Suppressor macrophage treated with lipopolysaccharide for 1 hour (primary cell): ENCODE data around the gene CKAP2L.
"Not testable (repeated sequence)": the region's sequence is repeated elsewhere in the genome, so short reads cannot be mapped to it uniquely, and the experiment has no call there.

ENCODE experiments used
- DNase-seq, 3 donors: peaks; one replicate each; pipeline ENCODE4 v3.0.0-alpha.2; 2020 to 2022

Gene CKAP2L

GRCh38 chr2:112725545-112726457 is 38.6 kb downstream of the CKAP2L start:
- no peak for DNase-seq

GRCh38 chr2:112724591-112725525 is 39.6 kb downstream of the CKAP2L start:
- peak; percentile 56 to 71 (median 57) for DNase-seq

- DNase-seq = no peak
Measured at GRCh38 chr2:112723995-112724394, 40.4 kb downstream of the CKAP2L start.

- no peak for DNase-seq
Measured at GRCh38 chr2:112723547-112723940, 40.9 kb downstream of the CKAP2L start.

GRCh38 chr2:112722816-112723546 is 41.4 kb downstream of the CKAP2L start:
- DNase-seq = peak; percentile 35 to 56 (median 50)

GRCh38 chr2:112721819-112722522 is 42.4 kb downstream of the CKAP2L start:
- DNase-seq = no peak

GRCh38 chr2:112720785-112721184 is 43.6 kb downstream of the CKAP2L start, which contains the start of gene NT5DC4:
Gene NT5DC4, plus strand, starts transcription at chr2:112721020. Its CDS starts 60 bp downstream, at chr2:112721080.
- no peak for DNase-seq

GRCh38 chr2:112718863-112719370 is 45.5 kb downstream of the CKAP2L start:
- DNase-seq = peak in 2 of 3 donors; percentile 31 to 51

GRCh38 chr2:112716826-112717352 is 47.5 kb downstream of the CKAP2L start:
- DNase-seq = not testable (repeated sequence)

- DNase-seq = not testable (repeated sequence)
Measured at GRCh38 chr2:112716094-112716493, 48.3 kb downstream of the CKAP2L start.

GRCh38 chr2:112714836-112715631 is 49.4 kb downstream of the CKAP2L start:
- peak; percentile 46 to 61 (median 56) for DNase-seq

GRCh38 chr2:112714331-112714730 is 50.1 kb downstream of the CKAP2L start:
- DNase-seq = no peak

- DNase-seq = no peak
Measured at GRCh38 chr2:112713926-112714325, 50.5 kb downstream of the CKAP2L start.

- no peak for DNase-seq
Measured at GRCh38 chr2:112713585-112713925, 50.9 kb downstream of the CKAP2L start.

- peak; percentile 84 to 89 (median 88) for DNase-seq
Measured at GRCh38 chr2:112712903-112713584, 51.4 kb downstream of the CKAP2L start.

GRCh38 chr2:112712465-112712864 is 51.9 kb downstream of the CKAP2L start:
- DNase-seq = no peak

GRCh38 chr2:112710956-112711750 is 53.3 kb downstream of the CKAP2L start:
- DNase-seq = no peak

GRCh38 chr2:112709703-112710102 is 54.7 kb downstream of the CKAP2L start:
- no peak for DNase-seq

- no peak for DNase-seq
Measured at GRCh38 chr2:112708968-112709367, 55.4 kb downstream of the CKAP2L start.
